Fibroblast of lung (primary cell): Measurements from ENCODE around the gene LDAH.

Experiments used
- EZH2 ChIP-seq: IDR thresholded peaks from 2 replicates; pipeline ENCODE4 v1.5.1; 2012; ENCODE audit warnings: low read length, control low read depth, mild to moderate bottlenecking; ENCODE audit errors: missing control alignments
- TF ChIP-seq, protein P1 (sequence below), 2 donors: IDR thresholded peaks in 1 of 2; conservative IDR thresholded peaks in 1 of 2; 1 replicate in 1 of 2; 2 replicates in 1 of 2; pipeline ENCODE4 v1.5.1; 2011 to 2012; ENCODE audit warnings: low read length in 2 of 2, control low read depth in 1 of 2, inconsistent platforms in 1 of 2, low read depth in 1 of 2, mild to moderate bottlenecking in 1 of 2

DNA sequence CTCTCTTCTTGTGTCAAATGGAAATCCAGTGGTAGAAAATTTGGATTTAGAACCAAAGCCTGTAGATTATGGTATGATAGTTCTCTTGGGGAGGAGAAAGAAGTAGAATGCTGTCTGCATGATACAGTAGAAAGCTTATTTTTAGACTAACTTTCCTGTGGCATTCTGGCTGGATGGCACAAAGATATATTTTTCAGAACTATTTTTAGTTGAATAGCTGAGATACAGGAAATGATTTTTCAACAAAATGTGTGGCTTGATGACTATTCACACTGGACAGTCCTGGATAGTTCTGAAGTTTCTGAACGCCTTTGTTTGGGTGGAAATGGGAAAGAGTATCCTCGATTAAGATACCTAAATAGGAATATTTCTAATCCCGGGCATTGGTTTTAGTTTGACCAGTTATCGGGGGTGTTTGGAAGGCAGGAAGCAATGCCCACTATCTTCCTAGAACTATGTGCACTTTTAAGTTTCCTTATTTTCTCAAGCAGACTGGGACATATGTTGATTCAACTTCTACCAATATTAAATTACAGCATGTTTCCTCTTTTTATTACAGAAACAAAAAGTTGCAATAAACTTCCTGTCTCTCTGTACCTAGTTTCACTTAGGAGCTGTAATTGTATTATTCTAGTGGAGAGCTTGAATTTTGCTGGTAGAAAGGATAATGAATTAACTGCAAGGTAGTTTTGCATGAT is 123.8 kb downstream of the LDAH start:
- TF ChIP-seq, protein P1, sequence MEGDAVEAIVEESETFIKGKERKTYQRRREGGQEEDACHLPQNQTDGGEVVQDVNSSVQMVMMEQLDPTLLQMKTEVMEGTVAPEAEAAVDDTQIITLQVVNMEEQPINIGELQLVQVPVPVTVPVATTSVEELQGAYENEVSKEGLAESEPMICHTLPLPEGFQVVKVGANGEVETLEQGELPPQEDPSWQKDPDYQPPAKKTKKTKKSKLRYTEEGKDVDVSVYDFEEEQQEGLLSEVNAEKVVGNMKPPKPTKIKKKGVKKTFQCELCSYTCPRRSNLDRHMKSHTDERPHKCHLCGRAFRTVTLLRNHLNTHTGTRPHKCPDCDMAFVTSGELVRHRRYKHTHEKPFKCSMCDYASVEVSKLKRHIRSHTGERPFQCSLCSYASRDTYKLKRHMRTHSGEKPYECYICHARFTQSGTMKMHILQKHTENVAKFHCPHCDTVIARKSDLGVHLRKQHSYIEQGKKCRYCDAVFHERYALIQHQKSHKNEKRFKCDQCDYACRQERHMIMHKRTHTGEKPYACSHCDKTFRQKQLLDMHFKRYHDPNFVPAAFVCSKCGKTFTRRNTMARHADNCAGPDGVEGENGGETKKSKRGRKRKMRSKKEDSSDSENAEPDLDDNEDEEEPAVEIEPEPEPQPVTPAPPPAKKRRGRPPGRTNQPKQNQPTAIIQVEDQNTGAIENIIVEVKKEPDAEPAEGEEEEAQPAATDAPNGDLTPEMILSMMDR (conservative IDR thresholded peaks at IDR 0.05 in 1 of 2, IDR thresholded peaks at IDR 0.05 in 1 of 2; ENCODE audit: low read depth in 1 of 2, low read length in 2 of 2) = no peak
- TF ChIP-seq EZH2 = no peak
